Measurements from ENCODE around the gene NCAPH2.

The NCAPH2 gene

GRCh38 chr22:50463188-50463900, 44.7 kb upstream of the NCAPH2 start:
- DNase-seq (ENCODE audit: low read depth), result no peak
- H3K4me3 ChIP-seq (ENCODE audit: low read depth, low read length), result no peak overlapping the region
- TF ChIP-seq CTCF (IDR thresholded peaks at IDR 0.05; ENCODE audit: low read depth, low read length, missing control alignments), result no peak

GRCh38 chr22:50464451-50464850, 43.6 kb upstream of the NCAPH2 start:
- TF ChIP-seq CTCF (IDR thresholded peaks at IDR 0.05; ENCODE audit: low read depth, low read length, missing control alignments), result no peak
- DNase-seq (ENCODE audit: low read depth), result no peak
- H3K4me3 ChIP-seq (ENCODE audit: low read depth, low read length), result no peak overlapping the region

- DNase-seq (ENCODE audit: low read depth), result no peak
Measured at GRCh38 chr22:50465066-50465930, 42.7 kb upstream of the NCAPH2 start.

GRCh38 chr22:50467341-50467740, 40.7 kb upstream of the NCAPH2 start:
- no peak overlapping the region for H3K4me3 ChIP-seq (ENCODE audit: low read depth, low read length)
- DNase-seq (ENCODE audit: low read depth), result no peak
- TF ChIP-seq CTCF (IDR thresholded peaks at IDR 0.05; ENCODE audit: low read depth, low read length, missing control alignments), result no peak

More at GRCh38 chr22:50465066-50465930, 42.7 kb upstream of the NCAPH2 start:
- H3K4me3 ChIP-seq (ENCODE audit: low read depth, low read length), result no peak overlapping the region
- TF ChIP-seq CTCF (IDR thresholded peaks at IDR 0.05; ENCODE audit: low read depth, low read length, missing control alignments), result no peak

GRCh38 chr22:50467773-50468440, 40.1 kb upstream of the NCAPH2 start:
- no peak overlapping the region for H3K4me3 ChIP-seq (ENCODE audit: low read depth, low read length)
- DNase-seq (ENCODE audit: low read depth), result no peak
- TF ChIP-seq CTCF (IDR thresholded peaks at IDR 0.05; ENCODE audit: low read depth, low read length, missing control alignments), result no peak

GRCh38 chr22:50468626-50469025, 39.4 kb upstream of the NCAPH2 start:
- no peak overlapping the region for H3K4me3 ChIP-seq (ENCODE audit: low read depth, low read length)
- DNase-seq (ENCODE audit: low read depth), result no peak
- TF ChIP-seq CTCF (IDR thresholded peaks at IDR 0.05; ENCODE audit: low read depth, low read length, missing control alignments), result no peak
